Fibroblast of skin of abdomen (primary cell): ENCODE measurements around the gene SCD5.
A peak's percentile ranks its signal among the peaks of the same experiment; 100 is the strongest.

ENCODE experiments used
- DNase-seq: peaks from one replicate; pipeline ENCODE4 v3.0.0-alpha.2; 2013

Gene SCD5

GRCh38 chr4:82626251-82626868 is 172.2 kb downstream of the SCD5 start:
- DNase-seq = no peak

DNA sequence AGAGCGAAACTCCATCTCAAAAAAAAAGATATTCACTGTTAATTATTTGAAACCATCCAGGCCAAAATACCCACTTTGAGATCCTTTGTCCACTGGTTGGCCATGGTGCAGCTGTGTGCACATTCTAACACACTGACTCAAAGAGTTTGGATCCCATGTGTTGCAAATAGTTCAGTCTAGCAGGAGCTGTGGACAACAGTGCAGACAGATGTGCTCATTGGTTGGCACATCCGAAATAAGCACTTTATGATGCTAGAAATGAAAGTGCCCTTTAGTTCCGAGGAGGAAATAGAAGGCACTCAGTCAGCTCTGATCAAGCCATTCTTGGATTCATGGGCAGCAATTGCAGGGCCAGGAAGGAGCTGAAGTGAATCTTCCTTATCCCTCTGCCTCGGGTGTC is 173.8 kb downstream of the SCD5 start:
- DNase-seq = no peak

GRCh38 chr4:82623121-82623683 is 175.4 kb downstream of the SCD5 start:
- DNase-seq = peak; percentile 16

- DNase-seq = no peak
Measured at GRCh38 chr4:82621251-82621650, 177.3 kb downstream of the SCD5 start.

GRCh38 chr4:82620126-82620735 is 178.4 kb downstream of the SCD5 start:
- no peak for DNase-seq

DNA sequence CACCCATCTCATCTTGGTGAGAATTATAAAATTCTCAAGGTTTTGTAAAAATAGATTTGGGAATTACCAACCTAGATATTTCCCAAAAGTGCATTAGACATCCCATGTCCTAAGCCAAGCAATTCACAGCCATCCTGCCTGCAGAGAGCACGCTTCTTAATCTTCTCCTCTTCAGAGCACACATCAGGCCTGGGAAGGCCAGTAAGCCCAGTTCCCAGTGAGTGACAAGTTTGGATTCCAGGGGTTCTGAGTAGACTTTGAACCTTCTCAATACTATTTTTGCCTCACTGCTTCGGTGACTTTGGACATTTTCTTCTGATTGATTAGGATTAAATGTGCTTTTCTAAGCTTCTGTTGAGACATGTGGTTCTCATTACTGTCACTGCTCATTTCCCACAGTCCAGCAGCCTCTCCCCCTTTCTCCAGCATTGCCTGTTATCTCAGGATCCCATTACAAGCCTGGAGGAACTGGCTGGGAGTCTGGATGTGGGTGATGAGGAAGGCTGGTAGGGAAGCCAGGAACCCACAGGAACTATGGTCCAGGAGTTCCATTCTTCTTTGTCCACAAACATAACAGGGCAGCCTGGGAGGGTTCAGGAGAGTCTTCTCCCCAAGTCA is 180.4 kb downstream of the SCD5 start:
- peak; percentile 72 for DNase-seq

DNA sequence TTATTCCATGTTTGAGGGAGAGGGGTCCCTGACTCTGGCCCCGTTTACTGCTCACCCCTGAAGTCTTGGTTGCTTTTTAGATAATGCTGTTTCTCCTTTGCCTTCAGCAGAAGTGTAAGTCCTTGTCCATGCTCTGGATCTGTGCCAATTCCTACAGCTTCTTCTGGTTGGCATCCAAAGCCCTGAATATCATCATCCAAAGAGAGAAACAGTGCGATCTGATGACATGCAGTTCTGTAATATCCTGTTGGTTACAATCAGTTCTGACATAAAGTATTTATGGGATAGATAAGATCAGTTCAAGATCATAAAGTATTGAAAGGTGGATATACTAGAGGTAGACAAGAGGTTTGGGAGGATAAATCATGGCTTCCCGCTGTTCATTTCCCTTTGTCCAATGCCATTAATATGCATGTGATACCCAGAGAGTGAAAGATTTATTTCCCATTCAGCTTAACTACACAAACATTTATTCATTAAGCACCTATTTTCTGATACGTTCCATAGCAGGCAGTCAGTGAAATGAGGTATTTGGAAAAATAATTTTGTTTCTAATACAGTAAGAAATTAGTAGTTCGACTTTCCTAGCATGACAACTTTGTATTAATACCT is 183.7 kb downstream of the SCD5 start:
- no peak for DNase-seq

DNA sequence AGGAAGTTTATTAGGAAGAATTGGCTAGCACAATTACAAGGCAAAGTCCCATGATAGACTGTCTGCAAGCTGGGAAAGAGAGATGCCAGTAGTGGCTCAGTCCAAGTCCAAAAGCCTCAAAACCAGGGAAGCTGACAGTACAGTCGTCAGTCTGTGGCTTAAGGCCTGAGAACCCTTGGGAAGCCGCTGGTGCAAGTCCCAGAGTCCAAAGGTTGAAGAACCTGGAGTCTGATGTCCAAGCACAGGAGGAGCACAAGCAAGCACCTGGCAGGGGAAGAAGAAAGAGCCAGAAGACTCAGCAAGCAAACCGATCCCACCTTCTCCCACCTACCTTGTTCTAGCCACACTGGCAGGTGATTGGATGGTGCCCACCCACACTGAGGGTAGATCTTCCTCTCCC is 185.5 kb downstream of the SCD5 start:
- DNase-seq = no peak

GRCh38 chr4:82611982-82612381 is 186.6 kb downstream of the SCD5 start:
- no peak for DNase-seq

GRCh38 chr4:82611527-82611926 is 187.1 kb downstream of the SCD5 start:
- no peak for DNase-seq

- no peak for DNase-seq
Measured at GRCh38 chr4:82610041-82610440, 188.6 kb downstream of the SCD5 start.

DNA sequence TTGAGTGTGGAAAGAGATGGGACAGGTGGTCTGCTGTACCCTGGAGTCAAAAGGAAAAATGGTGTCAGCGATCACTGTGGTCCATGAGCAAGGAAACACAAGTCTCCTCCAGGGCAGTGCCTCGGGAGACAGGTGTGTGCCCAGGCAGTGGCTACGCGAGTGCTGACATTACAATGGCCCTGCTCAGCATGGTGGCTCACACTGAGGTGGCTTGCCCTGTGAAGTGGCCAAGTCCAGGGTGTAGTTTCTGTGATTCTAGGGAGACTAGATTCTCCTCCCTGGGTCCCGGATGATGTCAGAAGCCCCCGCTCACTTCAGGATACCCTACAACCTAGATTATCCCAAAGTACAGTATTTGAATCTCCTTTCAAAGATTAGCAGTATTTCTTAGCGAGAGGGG is 192.0 kb downstream of the SCD5 start:
- DNase-seq = no peak

- no peak for DNase-seq
Measured at GRCh38 chr4:82604522-82604921, 194.1 kb downstream of the SCD5 start.

DNA sequence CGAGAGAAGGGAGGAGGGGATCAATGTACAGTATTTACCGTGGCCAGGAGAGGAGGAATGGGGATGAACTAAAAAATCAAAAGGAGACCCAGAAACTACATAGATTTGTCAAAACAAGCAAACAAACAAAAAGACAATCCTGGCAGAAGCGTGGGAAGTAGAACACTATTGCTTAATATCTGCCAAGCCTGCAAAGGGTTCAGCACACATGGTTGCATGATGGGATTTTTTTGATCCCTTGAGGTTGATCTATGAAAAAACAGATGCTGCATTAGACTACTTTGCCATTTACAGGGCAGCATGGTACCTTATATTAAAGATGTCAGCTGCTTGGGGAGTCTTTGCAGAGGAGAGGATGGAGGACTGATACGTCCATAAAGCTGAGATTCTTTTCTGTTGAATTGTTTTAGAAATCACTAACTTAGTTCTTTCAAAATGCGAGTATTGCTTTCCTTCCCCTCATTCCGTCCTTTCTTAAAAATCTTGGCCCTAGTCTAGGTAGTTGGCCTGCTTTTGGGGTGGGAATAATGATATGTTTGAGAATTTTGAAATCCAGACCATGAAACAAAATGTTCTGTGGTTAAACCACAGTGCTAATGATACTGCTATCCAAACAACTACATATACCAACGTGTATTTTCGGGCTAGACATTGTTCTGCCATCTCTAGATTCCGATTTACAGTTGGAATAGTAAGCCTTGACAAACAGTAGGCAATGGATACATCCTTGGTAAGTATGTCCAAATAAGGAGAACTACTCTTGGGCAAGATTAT is 197.2 kb downstream of the SCD5 start:
- no peak for DNase-seq

GRCh38 chr4:82599336-82599735 is 199.3 kb downstream of the SCD5 start:
- no peak for DNase-seq

DNA sequence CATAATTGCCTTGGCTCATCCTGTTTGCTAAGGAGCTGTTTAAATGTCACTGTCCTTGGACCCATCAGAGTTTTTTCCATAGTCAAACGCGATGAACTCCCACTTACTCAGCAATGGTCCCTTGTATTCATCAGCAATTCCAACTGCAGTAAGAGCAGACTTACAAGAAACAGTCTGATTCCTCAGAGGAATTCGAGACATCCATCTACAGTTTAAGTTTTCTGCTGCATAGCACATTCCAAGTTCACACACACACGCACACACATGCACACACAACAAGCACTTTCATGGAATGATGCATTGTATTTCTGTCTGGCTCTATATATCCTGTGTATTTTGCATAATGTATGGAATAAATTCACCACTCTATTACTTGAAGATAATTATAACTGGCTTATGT is 204.1 kb downstream of the SCD5 start:
- peak; percentile 27 for DNase-seq

DNA sequence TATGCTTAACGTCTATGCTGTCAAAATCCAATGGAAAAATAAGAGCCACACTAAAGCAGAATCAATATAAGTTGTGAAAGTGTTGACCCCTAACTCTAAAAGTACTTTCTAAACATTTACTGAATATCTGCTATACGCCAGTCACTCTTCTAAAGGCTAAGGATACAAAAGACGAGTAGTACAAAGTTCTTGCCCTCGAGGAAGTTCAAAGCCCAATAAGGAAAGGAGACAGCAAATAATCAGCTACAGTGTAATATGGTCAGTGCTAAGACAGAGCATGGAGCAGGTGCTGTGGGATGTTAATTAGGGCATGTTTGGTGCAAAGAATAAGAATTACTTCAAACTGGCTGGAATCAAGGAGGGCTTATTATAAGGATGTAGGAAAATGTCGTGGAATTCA is 205.2 kb downstream of the SCD5 start:
- no peak for DNase-seq

GRCh38 chr4:82592639-82593038 is 206.0 kb downstream of the SCD5 start:
- no peak for DNase-seq

DNA sequence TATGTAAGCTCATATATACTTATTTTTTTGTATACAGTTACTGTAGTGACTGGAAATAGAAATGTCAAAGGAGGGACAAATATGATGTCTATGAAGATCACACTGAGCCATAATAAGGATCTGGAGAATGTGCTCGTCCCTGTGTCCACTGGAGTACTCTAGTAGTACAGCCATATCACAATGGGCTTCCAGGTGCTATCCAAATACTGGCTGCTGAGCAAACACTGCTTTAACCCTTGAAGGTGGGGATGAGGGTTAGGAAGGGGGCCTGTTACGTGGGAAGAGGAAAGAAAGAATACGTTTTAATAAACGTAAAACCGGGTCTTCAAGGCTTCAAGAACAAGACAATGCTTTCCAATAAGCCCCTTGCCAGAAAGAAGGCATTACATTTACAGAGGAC is 207.0 kb downstream of the SCD5 start:
- no peak for DNase-seq

DNA sequence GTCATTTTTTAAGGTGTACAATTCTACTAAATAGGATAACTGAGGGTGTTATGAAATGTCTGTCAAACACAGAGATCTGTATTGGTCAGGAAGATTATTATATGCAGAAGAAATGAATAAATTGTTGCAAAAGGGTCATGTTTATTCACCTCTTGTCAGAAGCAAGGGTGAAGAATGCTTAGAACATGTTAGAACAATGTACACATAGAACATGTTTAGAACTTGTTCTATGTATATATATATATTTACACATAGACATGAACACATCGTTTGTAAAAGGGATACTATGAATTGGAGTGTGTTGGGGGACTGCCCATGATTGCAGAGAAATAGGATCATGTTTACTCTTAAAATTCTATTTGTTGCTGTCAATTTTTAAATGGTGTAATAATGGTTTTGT is 208.8 kb downstream of the SCD5 start:
- no peak for DNase-seq

DNA sequence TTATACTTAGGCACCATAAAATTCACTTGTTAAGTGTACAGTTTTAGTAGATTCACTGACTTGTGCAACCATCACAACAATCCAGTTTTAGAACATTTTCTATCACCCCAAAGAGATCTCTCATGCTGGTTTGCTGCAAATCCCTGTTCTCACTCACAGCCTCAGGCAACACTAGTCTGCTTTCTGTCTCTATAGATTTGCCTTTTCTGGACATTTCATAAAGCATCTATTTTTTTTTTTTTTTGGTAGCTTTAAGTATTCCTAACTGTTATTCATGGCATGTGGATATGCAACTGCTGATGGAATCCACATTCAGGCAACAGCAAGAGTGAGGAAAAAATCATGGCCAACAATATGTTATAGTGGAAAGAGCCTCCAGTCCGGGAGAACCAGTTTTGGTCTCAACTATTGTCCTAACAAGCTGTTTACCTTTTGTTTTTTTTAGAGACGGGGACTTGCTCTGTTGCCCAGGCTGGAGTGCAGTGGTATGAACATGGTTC is 209.8 kb downstream of the SCD5 start:
- DNase-seq = no peak

DNA sequence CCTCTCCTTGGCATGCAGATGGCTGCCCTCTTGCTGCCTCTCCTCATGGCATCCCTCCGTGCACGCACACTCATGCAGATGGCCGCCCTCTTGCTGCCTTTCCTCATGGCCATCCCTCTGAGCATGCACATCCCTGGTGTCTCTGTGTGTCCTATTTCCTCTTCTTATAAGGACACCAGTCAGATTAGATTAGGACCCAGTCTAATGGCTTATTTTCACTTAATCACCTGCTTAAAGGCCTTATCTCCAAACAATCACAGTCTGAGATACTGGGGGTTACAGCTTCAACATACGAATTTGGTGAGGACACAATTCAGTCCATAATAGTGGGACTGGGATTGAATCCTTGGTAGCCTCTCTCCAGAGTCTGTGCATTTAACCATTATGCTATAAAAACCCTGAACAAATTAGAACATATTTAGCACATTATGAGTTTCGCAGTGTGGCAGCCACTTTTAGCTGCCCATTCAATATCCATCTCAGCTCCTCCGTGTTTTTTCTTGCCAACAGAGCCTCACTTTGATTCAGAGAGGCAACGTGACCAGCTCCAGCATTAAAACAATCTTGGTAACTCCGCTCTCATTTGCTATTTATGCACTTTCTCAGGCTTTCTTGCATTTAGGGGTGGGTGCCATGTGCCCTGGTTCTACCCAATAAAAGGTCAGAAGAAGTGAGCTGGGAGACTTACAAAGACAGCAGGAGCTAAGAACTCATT is 210.6 kb downstream of the SCD5 start:
- DNase-seq = no peak
